Measurements from ENCODE around the gene ZNF777.

DNA sequence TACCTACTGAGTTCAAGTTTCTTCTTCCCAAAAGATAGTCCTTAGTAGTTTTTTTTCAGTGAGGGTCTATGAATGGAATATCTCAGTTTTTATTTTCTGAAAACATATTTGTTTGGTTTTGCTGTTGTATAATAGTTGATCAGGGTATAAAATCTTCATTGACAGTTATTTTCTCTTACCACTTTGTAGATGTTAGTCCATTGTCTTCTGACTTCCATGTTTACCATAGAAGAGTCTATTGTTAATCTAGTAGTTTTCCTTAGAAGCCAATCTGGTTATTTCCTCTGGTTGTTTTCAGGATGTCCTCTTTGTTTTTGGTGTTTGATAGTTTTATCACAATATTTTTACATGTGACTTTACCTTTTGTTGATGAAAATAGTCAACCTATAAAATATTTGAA lies 5.5 kb upstream of the ZNF777 start:
- TF ChIP-seq, protein P1, sequence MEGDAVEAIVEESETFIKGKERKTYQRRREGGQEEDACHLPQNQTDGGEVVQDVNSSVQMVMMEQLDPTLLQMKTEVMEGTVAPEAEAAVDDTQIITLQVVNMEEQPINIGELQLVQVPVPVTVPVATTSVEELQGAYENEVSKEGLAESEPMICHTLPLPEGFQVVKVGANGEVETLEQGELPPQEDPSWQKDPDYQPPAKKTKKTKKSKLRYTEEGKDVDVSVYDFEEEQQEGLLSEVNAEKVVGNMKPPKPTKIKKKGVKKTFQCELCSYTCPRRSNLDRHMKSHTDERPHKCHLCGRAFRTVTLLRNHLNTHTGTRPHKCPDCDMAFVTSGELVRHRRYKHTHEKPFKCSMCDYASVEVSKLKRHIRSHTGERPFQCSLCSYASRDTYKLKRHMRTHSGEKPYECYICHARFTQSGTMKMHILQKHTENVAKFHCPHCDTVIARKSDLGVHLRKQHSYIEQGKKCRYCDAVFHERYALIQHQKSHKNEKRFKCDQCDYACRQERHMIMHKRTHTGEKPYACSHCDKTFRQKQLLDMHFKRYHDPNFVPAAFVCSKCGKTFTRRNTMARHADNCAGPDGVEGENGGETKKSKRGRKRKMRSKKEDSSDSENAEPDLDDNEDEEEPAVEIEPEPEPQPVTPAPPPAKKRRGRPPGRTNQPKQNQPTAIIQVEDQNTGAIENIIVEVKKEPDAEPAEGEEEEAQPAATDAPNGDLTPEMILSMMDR (IDR thresholded peaks at IDR 0.05): no peak
- no peak for TF ChIP-seq ZFX (IDR thresholded peaks at IDR 0.05; ENCODE audit: borderline replicate concordance)

All from 22Rv1 (cell line).